ENCODE measurements around the gene TNIK. TPM values are rescaled to one million over a fixed set of nuclear protein-coding genes. Genes with fewer than 3 reads are reported as not detected.

Gene TNIK
- total RNA-seq, result 10 to 100 TPM; 36.6 to 39.3 TPM

DNA sequence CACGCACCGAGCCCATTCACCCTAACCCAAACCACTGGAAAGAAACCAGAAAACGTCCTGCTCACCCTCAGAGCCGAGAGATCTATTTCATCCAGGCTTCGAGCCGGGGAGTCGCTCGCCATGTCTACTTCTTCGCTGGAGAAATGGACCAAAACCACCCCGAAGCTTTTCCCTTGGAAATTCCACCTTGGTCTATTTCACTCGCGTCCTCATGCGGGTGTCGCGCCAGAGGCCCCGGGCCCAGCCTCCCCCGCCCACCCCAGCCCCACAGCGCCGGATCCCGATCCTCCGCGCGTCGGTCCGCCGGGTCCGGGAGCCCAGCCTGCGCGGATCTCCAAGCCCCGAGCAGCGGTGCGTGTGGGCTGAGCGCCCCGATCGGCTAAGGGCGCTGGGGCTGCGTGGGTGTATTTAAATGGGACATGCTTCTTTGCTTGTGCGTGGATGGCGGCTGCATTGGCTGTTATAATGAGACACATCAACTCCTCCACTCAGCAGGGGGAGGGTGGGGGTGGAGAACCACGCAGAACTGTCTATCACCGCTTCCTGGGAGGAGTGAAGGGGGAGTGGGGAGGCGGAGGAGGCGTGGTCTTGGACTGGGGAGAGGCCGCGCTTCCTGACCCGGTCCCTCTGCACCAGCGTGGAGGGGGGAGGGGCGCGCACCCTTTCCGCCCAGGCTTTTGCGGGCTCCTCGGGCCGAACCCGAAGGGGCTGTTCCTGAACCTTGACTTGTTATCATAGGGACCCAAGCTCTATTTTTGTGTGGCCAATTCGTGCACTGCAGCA lies at the start of gene TNIK:
Gene TNIK, minus strand, starts transcription at position 464 of the 783 bp plus-strand sequence. Its CDS starts 342 bp downstream, at position 122.
- peak within 1 kb of the TSS; percentile 96 for H3K4me3 Mint-ChIP-seq
- no peaks in the 10 kb centered on the region for H3K27me3 Mint-ChIP-seq
- ATAC-seq (peak; percentile 86), DNase-seq (peak; percentile 96)
- H3K36me3 Mint-ChIP-seq, result peaks cover 7% of the 10 kb centered on the region
- no peaks in the 10 kb centered on the region for H3K9me3 Mint-ChIP-seq (ENCODE audit: low read depth)
- H3K27ac Mint-ChIP-seq, result peak within 1 kb of the TSS; percentile 93
- CTCF ChIA-PET, result interaction anchor here (0.8 to 2.5 kb wide), 14 partner anchors 8 to 271 kb away, joined by 3 to 11 read pairs (median 4); no protein-coding TSS in a partner anchor
- H3K4me1 Mint-ChIP-seq, result peaks cover 40% of the 10 kb centered on the region

DNA sequence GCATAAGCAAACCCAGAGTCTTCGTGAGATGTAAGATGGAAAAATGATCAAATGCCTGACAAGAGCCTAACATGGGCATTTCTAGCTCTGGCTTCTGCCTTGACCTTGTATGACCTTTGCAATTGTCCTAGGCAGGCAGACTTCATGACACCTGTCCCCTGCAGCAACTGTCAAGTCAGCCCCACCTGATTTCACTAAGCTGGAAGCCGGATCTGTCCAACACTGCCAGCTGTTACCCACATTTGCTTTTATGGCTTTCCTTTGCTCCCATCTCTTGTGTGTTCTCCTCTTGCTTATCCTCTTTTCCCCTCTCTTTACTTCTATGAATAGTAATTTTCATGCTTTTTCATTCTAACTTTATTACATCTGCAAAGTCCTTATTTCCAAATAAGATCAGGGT lies 48.5 kb upstream of the TNIK start:
- H3K4me1 Mint-ChIP-seq, result no peaks in the 10 kb centered on the region
- no peak overlapping the region for H3K27ac Mint-ChIP-seq
- CTCF ChIA-PET, result no interaction called here
- ATAC-seq, result no peak
- DNase-seq, result no peak
- no peaks in the 10 kb centered on the region for H3K9me3 Mint-ChIP-seq (ENCODE audit: low read depth)
- H3K27me3 Mint-ChIP-seq, result no peaks in the 10 kb centered on the region
- H3K36me3 Mint-ChIP-seq, result peaks cover 1% of the 10 kb centered on the region
- no peak overlapping the region for H3K4me3 Mint-ChIP-seq

DNA sequence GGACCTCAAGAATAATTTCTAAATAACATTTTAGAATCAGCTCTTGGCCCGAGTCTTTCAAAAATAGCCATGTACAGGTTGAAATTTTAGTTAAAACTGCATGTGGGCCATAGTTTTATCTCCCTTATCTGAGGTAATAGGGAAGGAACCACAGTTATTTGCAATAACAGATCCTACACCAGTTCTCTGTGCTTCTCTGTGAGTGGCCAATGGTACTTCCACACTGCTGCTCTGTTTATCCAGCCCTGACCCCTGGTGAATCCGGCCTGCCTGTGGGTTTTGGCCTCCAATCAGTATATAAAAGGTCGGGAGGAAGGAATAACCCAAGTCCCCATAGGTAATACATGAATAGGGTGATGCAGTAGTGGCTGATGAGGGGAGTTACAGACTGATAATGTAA lies 48.0 kb upstream of the TNIK start:
- no peak for DNase-seq
- H3K4me3 Mint-ChIP-seq, result no peak overlapping the region
- CTCF ChIA-PET, result no interaction called here
- H3K4me1 Mint-ChIP-seq, result no peaks in the 10 kb centered on the region
- H3K27ac Mint-ChIP-seq, result no peak overlapping the region
- H3K27me3 Mint-ChIP-seq, result no peaks in the 10 kb centered on the region
- ATAC-seq, result no peak
- peaks cover 1% of the 10 kb centered on the region for H3K36me3 Mint-ChIP-seq
- no peaks in the 10 kb centered on the region for H3K9me3 Mint-ChIP-seq (ENCODE audit: low read depth)

GRCh38 chr3:171506743-171507319 lies 46.6 kb upstream of the TNIK start:
- Mint-ChIP-seq H3K27me3 (no peaks in the 10 kb centered on the region), H3K4me1 (no peaks in the 10 kb centered on the region), H3K36me3 (peaks cover 1% of the 10 kb centered on the region), H3K4me3 (no peak overlapping the region), H3K9me3 (ENCODE audit: low read depth) (no peaks in the 10 kb centered on the region), H3K27ac (no peak overlapping the region)
- no peak for ATAC-seq
- CTCF ChIA-PET, result no interaction called here
- DNase-seq, result no peak

- no peak overlapping the region for H3K27ac Mint-ChIP-seq
- DNase-seq (no peak), ATAC-seq (no peak)
- CTCF ChIA-PET, result no interaction called here
- no peaks in the 10 kb centered on the region for H3K4me1 Mint-ChIP-seq
- H3K4me3 Mint-ChIP-seq, result no peak overlapping the region
- peaks cover 1% of the 10 kb centered on the region for H3K36me3 Mint-ChIP-seq
- H3K9me3 Mint-ChIP-seq (ENCODE audit: low read depth), result no peaks in the 10 kb centered on the region
- no peaks in the 10 kb centered on the region for H3K27me3 Mint-ChIP-seq
Observed at GRCh38 chr3:171505822-171506333, 45.7 kb upstream of the TNIK start.

- H3K9me3 Mint-ChIP-seq (ENCODE audit: low read depth), result no peaks in the 10 kb centered on the region
- H3K27me3 Mint-ChIP-seq, result no peaks in the 10 kb centered on the region
- no peak overlapping the region for H3K27ac Mint-ChIP-seq
Observed at GRCh38 chr3:171504376-171504775, 44.2 kb upstream of the TNIK start.

DNA sequence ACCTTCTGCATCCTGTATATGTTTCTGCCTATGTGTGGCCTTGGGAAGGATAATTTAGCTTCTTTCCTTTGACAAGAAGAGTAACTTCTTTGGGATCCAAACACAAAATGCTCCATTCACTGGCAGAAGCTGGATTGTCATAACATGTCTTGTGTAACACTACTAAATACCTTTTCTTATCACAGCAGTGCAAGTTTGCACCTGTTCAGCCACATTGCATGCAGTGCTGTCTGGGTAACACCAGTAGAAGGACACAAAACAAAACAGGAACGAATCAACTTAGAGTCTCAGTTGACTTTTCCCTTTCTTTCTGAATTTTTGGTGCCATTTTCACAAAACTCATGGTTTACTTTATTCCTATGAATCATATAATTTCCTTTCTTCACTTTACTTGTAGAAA lies 43.6 kb upstream of the TNIK start:
- CTCF ChIA-PET, result no interaction called here
- H3K27ac Mint-ChIP-seq, result no peak overlapping the region
- no peaks in the 10 kb centered on the region for H3K9me3 Mint-ChIP-seq (ENCODE audit: low read depth)
- no peak for ATAC-seq
- peaks cover 3% of the 10 kb centered on the region for H3K36me3 Mint-ChIP-seq
- no peak for DNase-seq
- H3K4me3 Mint-ChIP-seq, result no peak overlapping the region
- no peaks in the 10 kb centered on the region for H3K27me3 Mint-ChIP-seq
- H3K4me1 Mint-ChIP-seq, result peaks cover 7% of the 10 kb centered on the region

More at GRCh38 chr3:171504376-171504775, 44.2 kb upstream of the TNIK start:
- Mint-ChIP-seq H3K36me3 (peaks cover 3% of the 10 kb centered on the region), H3K4me3 (no peak overlapping the region), H3K4me1 (peaks cover 4% of the 10 kb centered on the region)
- CTCF ChIA-PET, result no interaction called here
- ATAC-seq (no peak), DNase-seq (no peak)

DNA sequence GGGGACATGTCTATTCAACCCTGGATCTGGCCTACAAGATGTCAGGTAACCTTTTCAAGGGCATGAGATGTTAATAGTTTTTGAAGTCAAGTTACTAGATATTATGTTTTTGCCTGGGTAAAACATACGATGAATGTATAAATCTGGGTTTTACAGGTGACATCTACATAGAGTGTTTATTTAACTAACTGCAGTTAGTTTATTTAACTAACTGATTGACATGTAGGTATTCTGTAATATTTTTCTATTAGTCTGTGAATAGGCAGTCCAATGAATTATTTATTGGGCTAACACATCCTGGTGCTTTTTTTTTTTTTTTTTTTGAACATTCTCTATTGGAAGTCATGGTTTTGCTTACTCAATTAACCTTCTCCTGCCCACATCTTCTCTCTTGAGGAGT lies 38.7 kb upstream of the TNIK start:
- no peaks in the 10 kb centered on the region for H3K27me3 Mint-ChIP-seq
- peaks cover 8% of the 10 kb centered on the region for H3K36me3 Mint-ChIP-seq
- H3K9me3 Mint-ChIP-seq (ENCODE audit: low read depth), result no peaks in the 10 kb centered on the region
- DNase-seq (no peak), ATAC-seq (no peak)
- CTCF ChIA-PET, result no interaction called here
- H3K4me1 Mint-ChIP-seq, result peaks cover 19% of the 10 kb centered on the region
- no peak overlapping the region for H3K27ac Mint-ChIP-seq
- no peak overlapping the region for H3K4me3 Mint-ChIP-seq

DNA sequence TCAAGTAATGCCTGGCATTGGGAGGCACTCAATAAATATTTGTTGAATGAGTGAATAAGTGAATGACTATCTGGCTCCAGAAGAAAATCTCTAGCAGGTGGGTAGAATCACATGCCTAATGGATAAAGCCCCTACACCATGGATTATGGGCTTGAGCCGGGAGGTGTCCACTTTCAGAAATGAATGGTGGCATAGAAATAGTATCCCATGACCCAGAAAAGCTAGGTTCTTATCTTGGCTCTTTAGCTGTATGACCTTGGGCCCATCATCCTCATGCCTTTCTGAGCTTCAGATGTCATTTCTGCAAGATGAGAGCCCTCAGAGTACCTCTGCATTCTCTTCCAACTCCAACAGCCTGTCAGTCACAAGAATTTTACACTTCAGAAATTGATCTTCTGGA lies 37.3 kb upstream of the TNIK start:
- CTCF ChIA-PET, result interaction anchor here (0.6 kb wide), 1 partner anchor 633 kb away, joined by 4 read pairs; no protein-coding TSS in a partner anchor
- ATAC-seq, result no peak
- no peaks in the 10 kb centered on the region for H3K9me3 Mint-ChIP-seq (ENCODE audit: low read depth)
- peaks cover 13% of the 10 kb centered on the region for H3K36me3 Mint-ChIP-seq
- H3K4me3 Mint-ChIP-seq, result no peak overlapping the region
- H3K27me3 Mint-ChIP-seq, result no peaks in the 10 kb centered on the region
- H3K27ac Mint-ChIP-seq, result no peak overlapping the region
- no peak for DNase-seq
- H3K4me1 Mint-ChIP-seq, result peaks cover 24% of the 10 kb centered on the region

- Mint-ChIP-seq H3K27ac (no peak overlapping the region), H3K9me3 (ENCODE audit: low read depth) (no peaks in the 10 kb centered on the region), H3K4me1 (peaks cover 34% of the 10 kb centered on the region), H3K27me3 (no peaks in the 10 kb centered on the region), H3K4me3 (no peak overlapping the region), H3K36me3 (peaks cover 15% of the 10 kb centered on the region)
- DNase-seq, result no peak
- CTCF ChIA-PET, result no interaction called here
- ATAC-seq, result no peak
Observed at GRCh38 chr3:171495413-171495812, 35.2 kb upstream of the TNIK start.

DNA sequence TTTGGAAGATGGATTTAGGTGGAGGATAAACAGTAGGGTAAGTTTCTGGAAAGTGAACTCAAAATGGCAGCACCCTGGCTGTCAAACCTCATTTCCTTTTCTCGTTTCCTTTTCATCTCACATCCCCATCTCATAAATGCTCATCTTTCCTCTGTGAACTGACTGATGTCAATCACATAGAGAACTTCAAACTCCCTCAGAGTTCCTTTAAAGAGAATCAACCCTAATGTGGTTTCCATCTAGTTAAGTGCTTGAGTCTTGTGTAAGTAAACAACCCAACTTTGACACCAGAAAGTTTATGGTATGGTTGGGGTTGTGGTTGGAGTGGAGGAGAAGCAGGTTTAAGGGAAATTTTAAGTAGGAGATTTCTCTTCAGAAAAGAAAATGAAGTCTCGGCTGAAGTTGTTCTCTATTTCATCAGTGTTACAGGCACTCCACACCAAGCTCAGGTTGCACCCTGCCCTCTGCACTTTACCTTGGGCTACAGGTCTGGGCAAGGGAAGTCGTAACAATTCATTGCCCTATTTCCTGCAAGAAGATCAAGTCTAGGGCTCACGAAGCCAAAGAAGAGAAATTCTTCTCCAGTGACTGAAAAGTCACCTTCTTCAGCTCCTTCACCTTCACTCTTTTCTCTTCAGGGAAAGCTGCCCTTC lies 34.4 kb upstream of the TNIK start:
- Mint-ChIP-seq H3K27me3 (no peaks in the 10 kb centered on the region), H3K36me3 (peaks cover 14% of the 10 kb centered on the region), H3K9me3 (ENCODE audit: low read depth) (no peaks in the 10 kb centered on the region), H3K4me1 (peaks cover 35% of the 10 kb centered on the region), H3K27ac (peak overlapping the region; percentile 84), H3K4me3 (no peak overlapping the region)
- peak; percentile 46 for ATAC-seq
- DNase-seq, result no peak
- CTCF ChIA-PET, result interaction anchor here (1.2 kb wide), 1 partner anchor 62 kb away, joined by 3 read pairs; no protein-coding TSS in a partner anchor

DNA sequence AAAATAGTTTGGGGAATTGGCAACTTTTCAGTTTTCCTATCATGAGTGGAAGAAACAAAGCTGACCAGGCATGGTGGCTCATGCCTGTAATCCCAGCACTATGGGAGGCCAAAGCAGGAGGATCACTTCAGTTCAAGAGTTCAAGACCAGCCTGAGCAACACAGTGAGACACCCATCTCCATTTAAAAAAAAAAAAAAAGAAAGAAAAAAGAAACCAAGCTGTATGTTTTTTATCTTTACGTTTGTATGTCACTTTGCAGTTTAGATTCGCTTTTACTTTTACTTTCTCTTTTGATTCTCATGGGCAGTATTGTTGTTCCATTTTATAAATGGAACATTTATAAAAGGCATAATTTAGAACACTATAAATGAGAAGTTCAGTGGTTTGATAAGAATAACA lies 31.2 kb upstream of the TNIK start:
- peaks cover 30% of the 10 kb centered on the region for H3K4me1 Mint-ChIP-seq
- ATAC-seq (peak; percentile 70), DNase-seq (no peak)
- peak overlapping the region; percentile 66 for H3K4me3 Mint-ChIP-seq
- peak overlapping the region; percentile 86 for H3K27ac Mint-ChIP-seq
- no peaks in the 10 kb centered on the region for H3K9me3 Mint-ChIP-seq (ENCODE audit: low read depth)
- CTCF ChIA-PET, result interaction anchor here (0.6 to 1.6 kb wide), 7 partner anchors 14 to 717 kb away, joined by 3 to 5 read pairs (median 3); no protein-coding TSS in a partner anchor
- no peaks in the 10 kb centered on the region for H3K27me3 Mint-ChIP-seq
- peaks cover 13% of the 10 kb centered on the region for H3K36me3 Mint-ChIP-seq

GRCh38 chr3:171490901-171491300 lies 30.7 kb upstream of the TNIK start:
- peaks cover 30% of the 10 kb centered on the region for H3K4me1 Mint-ChIP-seq
- H3K27ac Mint-ChIP-seq, result peak overlapping the region; percentile 86
- H3K27me3 Mint-ChIP-seq, result no peaks in the 10 kb centered on the region
- DNase-seq (no peak), ATAC-seq (no peak)
- CTCF ChIA-PET, result interaction anchor here (1.0 to 1.6 kb wide), 4 partner anchors 20 to 235 kb away, joined by 3 to 4 read pairs (median 3); no protein-coding TSS in a partner anchor
- H3K9me3 Mint-ChIP-seq (ENCODE audit: low read depth), result no peaks in the 10 kb centered on the region
- H3K4me3 Mint-ChIP-seq, result peak overlapping the region; percentile 66
- peaks cover 13% of the 10 kb centered on the region for H3K36me3 Mint-ChIP-seq
